Activated B cell treated with CpG ODN at 0.5 μM for 24 hours (primary cell): ENCODE data around the gene ICOSLG. TPM values are rescaled to one million over a fixed set of nuclear protein-coding genes. Genes with fewer than 3 reads are reported as not detected.

Source experiments
- ATAC-seq: fragments of 200-7000 bp; cut with Tn5 transposase; one replicate; pipeline ENCODE4 v1.10.0; 2021; ENCODE audit warnings: low read depth, mild to moderate bottlenecking, moderate library complexity
- CTCF ChIA-PET: fragments of 350-600 bp; sonication (Branson Sonifier 250); formaldehyde crosslinking; loops from one replicate; lab custom pipeline; 2021; ENCODE audit warnings: antibody characterized with exemption; lab: Charles Lee
- POLR2A ChIA-PET: fragments of 350-600 bp; sonication (Branson Sonifier 250); formaldehyde crosslinking; loops from one replicate; lab custom pipeline; 2021; ENCODE audit warnings: antibody characterized with exemption; lab: Charles Lee
- DNase-seq: peaks from one replicate; pipeline ENCODE4 v3.0.0; 2022
- H3K27ac Mint-ChIP-seq: one replicate; pipeline ENCODE4 v1.8.0; 2020; ENCODE audit warnings: mixed read lengths
- H3K27me3 Mint-ChIP-seq: one replicate; pipeline ENCODE4 v1.8.0; 2021; ENCODE audit warnings: mixed read lengths
- H3K36me3 Mint-ChIP-seq: one replicate; pipeline ENCODE4 v1.8.0; 2021; ENCODE audit warnings: low read depth, mixed read lengths
- H3K4me1 Mint-ChIP-seq: one replicate; pipeline ENCODE4 v1.8.0; 2021; ENCODE audit warnings: mixed read lengths
- H3K4me3 Mint-ChIP-seq: one replicate; pipeline ENCODE4 v1.8.0; 2020; ENCODE audit warnings: mild to moderate bottlenecking, mixed read lengths
- H3K9me3 Mint-ChIP-seq: one replicate; pipeline ENCODE4 v1.8.0; 2020; ENCODE audit warnings: mixed read lengths
- intact Hi-C: fragments of 100-400 bp; cut with micrococcal nuclease; formaldehyde crosslinking; loops from one replicate; pipeline ENCODE4 v1.15.1; 2024
- total RNA-seq: library from RNA; stranded (reverse); gene quantifications from 2 replicates; pipeline ENCODE4 v1.2.3, GENCODE V29; 2022
- TF ChIP-seq, protein P1 (sequence below): fragments of 200-600 bp; IDR thresholded peaks from one replicate; pipeline ENCODE4 v1.8.0; 2022; ENCODE audit warnings: antibody characterized with exemption, mild to moderate bottlenecking

Gene ICOSLG
- total RNA-seq, 1 donor from 2014 or later: 40.9 TPM

DNA sequence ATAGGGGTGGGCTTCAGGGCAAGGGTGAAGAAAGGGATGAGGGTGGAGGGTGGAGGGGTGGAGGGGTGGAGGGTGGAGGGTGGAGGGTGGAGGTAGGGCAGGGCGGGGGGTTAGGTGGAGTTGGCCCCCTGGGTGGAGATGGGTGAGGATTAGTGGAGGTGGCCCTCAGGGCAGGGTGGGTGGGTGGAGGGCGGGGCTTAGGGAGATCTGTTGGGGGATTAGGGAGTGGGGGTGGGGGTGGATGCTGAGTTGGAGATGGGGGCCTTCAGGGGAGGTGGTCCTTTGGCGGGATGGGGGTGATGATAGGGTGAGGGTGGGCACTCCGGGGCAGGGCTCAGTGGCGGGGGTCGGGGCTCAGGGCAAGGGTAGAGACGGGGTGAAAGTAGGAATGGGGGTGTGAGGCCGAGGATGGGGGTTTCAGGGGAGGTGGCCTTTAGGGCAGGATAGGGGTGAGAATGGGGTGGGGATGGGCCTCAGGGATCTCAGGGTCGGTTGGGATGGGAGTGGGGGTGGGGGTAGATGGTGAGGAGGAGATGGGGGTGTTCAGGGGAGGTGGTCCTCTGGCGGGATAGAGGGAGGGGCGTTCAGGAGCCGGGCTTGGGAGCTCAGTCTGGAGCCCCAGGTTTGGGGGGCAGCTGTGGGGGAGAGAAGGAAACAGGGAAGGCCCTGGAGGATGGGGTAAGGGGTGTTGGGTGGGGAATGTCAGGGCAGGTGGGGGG, 21.8 kb upstream of the ICOSLG start:
- Mint-ChIP-seq H3K27ac (no peak overlapping the region), H3K36me3 (no peaks in the 10 kb centered on the region), H3K9me3 (no peaks in the 10 kb centered on the region), H3K27me3 (peaks cover 2% of the 10 kb centered on the region), H3K4me3 (no peak overlapping the region), H3K4me1 (peaks cover 2% of the 10 kb centered on the region)
- ATAC-seq (no peak), DNase-seq (no peak)
- TF ChIP-seq, protein P1, sequence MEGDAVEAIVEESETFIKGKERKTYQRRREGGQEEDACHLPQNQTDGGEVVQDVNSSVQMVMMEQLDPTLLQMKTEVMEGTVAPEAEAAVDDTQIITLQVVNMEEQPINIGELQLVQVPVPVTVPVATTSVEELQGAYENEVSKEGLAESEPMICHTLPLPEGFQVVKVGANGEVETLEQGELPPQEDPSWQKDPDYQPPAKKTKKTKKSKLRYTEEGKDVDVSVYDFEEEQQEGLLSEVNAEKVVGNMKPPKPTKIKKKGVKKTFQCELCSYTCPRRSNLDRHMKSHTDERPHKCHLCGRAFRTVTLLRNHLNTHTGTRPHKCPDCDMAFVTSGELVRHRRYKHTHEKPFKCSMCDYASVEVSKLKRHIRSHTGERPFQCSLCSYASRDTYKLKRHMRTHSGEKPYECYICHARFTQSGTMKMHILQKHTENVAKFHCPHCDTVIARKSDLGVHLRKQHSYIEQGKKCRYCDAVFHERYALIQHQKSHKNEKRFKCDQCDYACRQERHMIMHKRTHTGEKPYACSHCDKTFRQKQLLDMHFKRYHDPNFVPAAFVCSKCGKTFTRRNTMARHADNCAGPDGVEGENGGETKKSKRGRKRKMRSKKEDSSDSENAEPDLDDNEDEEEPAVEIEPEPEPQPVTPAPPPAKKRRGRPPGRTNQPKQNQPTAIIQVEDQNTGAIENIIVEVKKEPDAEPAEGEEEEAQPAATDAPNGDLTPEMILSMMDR: no peak
- intact Hi-C loops: no loop called here
- POLR2A ChIA-PET: interaction anchor here (0.6 kb wide), 1 partner anchor 41 kb away, joined by 3 read pairs; no protein-coding TSS in a partner anchor
- CTCF ChIA-PET: no interaction called here

DNA sequence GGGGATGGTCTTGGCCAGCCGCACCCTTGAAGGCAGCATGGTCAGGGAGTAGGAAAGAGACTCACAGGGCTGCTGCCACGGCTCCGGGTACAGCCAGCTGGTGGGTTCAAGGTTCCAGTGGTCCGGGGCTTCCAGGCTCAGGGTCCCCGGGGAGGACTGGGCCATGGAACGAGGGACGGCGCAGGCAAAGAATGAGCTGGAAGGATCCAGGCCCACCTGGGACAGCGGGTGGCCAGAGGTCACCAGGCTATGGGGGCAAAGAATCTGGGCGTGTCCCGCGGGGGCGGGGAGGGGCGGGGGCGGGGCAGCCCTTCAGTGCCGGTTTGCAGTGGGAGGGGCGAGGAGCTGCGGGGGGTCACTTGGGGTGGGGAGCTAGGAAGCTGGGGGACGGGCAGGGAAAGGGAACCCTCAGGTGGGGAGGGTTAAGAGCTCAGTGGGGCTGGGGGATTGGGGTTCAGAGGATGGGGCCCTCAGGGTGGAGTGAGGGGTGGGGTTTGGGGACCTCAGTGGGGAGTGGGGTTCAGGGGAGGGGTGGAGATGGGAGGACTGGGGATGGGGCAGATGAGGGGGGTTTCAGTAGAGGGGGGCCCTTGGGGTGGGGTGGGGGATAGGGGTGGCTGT, 21.0 kb upstream of the ICOSLG start, which contains the start of gene DNMT3L:
DNMT3L (minus strand) TSS at position 223 of the 621 bp plus-strand sequence. CDS start 638 bp downstream, outside the sequence.
- ATAC-seq (no peak), DNase-seq (no peak)
- ChIA-PET CTCF (no interaction called here), POLR2A (interaction anchor here (0.6 kb wide), 1 partner anchor 42 kb away, joined by 3 read pairs; no protein-coding TSS in a partner anchor)
- Mint-ChIP-seq H3K27ac (no peak within 1 kb of the TSS), H3K36me3 (no peaks in the 10 kb centered on the region), H3K4me3 (no peak within 1 kb of the TSS), H3K9me3 (no peaks in the 10 kb centered on the region), H3K27me3 (peaks cover 2% of the 10 kb centered on the region), H3K4me1 (no peaks in the 10 kb centered on the region)
- TF ChIP-seq, protein P1: no peak
- intact Hi-C loops: no loop called here

DNA sequence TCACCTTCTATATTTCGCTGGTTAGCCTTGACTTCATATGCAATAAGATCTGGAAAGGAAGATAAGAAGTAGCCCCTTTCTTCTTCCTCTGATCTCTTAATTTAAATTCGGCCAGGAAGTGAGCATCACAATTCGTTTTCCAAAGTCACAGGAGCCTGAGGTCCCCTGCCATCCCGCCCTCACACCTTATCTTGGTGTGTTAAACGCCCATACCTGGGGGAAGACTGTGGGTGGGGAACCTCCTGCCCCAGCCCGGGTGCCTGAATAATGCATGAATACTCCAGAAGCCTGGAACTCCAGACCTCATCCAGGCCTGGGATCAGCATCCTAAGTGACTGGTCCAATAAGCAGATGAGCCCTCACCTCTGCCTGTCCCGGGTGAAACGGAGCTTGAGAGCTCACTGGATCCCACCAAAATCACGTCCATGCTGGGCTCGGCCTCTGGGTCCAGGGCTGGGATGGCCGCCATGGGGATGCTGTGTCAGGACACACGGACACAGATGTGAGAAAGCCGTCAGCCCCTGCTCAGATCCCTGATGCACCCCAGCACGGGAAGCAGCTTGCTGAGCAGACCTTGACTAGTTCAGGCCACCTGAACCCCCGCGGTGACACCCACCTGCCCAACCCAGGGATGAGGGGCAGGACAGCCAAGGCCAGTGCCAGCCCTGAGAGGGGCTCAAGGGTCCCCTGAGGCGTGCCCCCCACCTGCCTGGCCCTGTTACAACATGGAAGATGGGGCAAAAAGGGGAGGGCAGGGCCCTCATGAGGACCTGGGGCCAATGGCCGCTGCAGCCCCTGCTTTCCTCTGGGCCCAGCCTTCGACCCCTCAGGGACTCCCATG, 20.3 kb upstream of the ICOSLG start:
- Mint-ChIP-seq H3K27me3 (peaks cover 2% of the 10 kb centered on the region), H3K9me3 (no peaks in the 10 kb centered on the region), H3K4me1 (no peaks in the 10 kb centered on the region), H3K36me3 (no peaks in the 10 kb centered on the region), H3K4me3 (no peak overlapping the region), H3K27ac (no peak overlapping the region)
- POLR2A ChIA-PET: no interaction called here
- CTCF ChIA-PET: no interaction called here
- ATAC-seq (no peak), DNase-seq (no peak)
- intact Hi-C loops: no loop called here
- TF ChIP-seq, protein P1: no peak

DNA sequence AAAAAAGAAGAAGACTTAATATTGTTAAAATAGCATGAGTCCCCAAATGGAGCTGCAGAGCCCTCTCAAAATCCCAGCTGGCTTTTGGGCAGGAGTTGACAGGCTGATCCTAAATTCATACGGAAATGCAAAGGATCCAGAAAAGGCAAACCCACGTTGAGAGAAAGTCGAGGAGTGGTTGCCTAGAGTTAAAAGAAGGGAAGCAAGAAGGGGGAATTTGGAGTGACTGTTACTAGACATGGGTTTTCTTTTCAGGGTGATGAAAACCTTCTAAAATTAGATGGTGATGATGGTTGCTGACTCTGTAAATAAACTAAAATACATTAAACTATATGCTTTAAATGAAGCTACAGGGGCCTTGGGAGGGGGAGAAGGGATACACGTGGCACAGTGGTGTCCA, 19.3 kb upstream of the ICOSLG start:
- no peak overlapping the region for H3K27ac Mint-ChIP-seq

More for the DNA sequence above, 19.3 kb upstream of the ICOSLG start:
- POLR2A ChIA-PET: no interaction called here
- intact Hi-C loops: no loop called here
- ATAC-seq (no peak), DNase-seq (no peak)
- peaks cover 2% of the 10 kb centered on the region for H3K27me3 Mint-ChIP-seq
- H3K4me3 Mint-ChIP-seq: no peak overlapping the region
- TF ChIP-seq, protein P1: no peak
- H3K9me3 Mint-ChIP-seq: no peaks in the 10 kb centered on the region
- no peaks in the 10 kb centered on the region for H3K36me3 Mint-ChIP-seq
- CTCF ChIA-PET: no interaction called here
- H3K4me1 Mint-ChIP-seq: no peaks in the 10 kb centered on the region
